Cerebellar cortex (tissue), 1 donor: Measurements from ENCODE around the gene TPGS1.
"Not testable (repeated sequence)": the region's sequence is repeated elsewhere in the genome, so short reads cannot be mapped to it uniquely, and the experiment has no call there.

Source experiments
- DNase-seq: peaks from one replicate; pipeline ENCODE4 v3.0.0-alpha.2; 2015; ENCODE audit warnings: low spot score

The TPGS1 gene

DNA sequence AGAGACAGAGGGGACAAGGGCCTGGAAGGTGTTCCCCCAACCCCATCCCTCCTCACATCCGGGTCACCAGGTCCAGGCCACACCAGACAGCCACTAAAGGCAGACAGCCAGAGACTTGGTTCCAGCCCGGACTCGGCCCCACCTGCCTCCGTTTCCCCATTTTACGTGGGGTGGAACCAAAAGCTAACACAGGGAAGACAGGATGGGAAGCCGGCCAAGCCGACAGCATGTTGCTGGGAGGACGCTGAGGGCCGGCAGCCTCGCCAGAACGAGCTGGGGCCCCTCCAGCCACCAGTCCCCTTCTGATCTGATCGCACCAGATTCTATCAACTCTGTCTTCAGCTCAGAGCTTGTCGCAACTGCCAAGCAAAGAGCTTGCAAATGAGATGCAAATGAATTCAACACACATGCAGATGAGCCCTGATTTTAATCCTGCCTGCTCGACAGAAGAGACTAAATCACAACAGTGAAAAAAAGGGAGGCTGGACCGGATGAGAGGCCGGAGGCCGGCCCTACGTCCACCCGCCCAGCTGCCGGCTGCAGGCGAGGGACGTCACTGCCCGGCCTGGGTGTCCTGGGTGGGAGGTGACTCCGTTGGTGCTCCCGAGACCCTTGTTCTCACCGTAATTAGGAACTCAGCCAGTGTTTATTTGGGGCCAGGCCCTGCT is 28.9 kb upstream of the TPGS1 start:
- no peak for DNase-seq

DNA sequence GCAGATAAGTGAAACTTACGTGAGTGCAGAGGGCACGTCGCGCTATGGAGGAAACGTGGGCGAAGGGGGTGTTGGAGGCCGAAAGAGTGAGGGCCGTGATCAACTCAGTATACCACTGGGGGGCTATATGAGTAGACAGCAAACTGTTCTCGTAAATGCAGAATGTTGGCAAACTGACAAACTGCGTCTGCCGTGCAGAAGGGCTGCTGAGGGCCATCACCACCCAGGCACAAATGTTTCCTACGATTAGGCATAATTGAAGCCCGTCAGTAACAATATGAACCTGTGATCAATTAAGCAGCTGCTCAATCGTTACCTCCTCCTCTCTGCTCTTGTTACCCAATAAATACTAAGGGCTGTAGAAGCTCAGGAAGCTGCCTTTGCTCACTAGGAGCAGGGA is 28.3 kb upstream of the TPGS1 start:
- no peak for DNase-seq

DNA sequence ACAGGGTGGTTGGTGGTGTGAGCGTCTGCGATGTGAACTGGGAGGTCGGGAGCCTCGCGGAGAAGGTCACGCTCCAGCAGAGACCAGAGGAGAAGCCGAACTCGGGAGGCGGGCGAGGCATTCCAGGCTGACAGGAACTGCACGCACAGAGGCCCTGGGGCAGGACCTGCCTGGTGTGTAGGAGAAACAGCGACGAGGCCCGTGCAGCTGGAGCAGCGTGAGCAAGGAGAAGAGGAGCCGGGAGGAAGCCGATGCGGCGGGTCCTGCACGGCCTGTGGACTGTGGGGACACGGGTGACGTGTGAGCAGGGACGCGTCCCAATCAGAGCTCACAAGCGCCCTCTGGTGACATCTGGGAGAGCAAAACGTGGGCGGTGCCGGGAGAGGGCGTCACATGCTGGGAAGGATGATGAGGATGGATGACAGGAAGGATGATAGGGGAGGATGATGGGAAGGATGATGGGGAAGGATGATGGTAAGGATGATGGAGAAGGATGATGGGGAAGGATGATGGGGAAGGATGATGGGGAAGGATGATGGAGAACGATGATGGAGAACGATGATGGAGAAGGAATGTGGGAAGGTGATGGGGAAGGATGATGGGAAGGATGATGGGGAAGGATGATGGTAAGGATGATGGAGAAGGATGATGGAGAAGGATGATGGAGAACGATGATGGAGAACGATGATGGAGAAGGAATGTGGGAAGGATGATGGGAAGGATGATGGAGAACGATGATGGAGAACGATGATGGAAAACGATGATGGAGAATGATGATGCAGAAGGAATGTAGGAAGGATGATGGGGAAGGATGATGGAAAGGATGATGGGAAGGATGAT is 27.1 kb upstream of the TPGS1 start:
- peak; percentile 60 for DNase-seq

DNA sequence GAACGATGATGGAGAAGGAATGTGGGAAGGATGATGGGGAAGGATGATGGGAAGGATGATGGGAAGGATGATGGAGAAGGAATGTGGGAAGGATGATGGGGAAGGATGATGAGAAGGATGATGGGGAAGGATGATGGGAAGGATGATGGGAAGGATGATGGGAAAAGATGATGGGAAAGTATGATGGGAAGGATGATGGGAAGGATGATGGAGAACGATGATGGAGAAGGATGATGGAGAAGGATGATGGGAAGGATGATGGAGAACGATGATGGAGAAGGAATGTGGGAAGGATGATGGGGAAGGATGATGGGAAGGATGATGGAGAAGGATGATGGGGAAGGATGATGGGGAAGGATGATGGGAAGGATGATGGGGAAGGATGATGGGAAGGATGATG is 26.2 kb upstream of the TPGS1 start:
- not testable (repeated sequence) for DNase-seq

DNA sequence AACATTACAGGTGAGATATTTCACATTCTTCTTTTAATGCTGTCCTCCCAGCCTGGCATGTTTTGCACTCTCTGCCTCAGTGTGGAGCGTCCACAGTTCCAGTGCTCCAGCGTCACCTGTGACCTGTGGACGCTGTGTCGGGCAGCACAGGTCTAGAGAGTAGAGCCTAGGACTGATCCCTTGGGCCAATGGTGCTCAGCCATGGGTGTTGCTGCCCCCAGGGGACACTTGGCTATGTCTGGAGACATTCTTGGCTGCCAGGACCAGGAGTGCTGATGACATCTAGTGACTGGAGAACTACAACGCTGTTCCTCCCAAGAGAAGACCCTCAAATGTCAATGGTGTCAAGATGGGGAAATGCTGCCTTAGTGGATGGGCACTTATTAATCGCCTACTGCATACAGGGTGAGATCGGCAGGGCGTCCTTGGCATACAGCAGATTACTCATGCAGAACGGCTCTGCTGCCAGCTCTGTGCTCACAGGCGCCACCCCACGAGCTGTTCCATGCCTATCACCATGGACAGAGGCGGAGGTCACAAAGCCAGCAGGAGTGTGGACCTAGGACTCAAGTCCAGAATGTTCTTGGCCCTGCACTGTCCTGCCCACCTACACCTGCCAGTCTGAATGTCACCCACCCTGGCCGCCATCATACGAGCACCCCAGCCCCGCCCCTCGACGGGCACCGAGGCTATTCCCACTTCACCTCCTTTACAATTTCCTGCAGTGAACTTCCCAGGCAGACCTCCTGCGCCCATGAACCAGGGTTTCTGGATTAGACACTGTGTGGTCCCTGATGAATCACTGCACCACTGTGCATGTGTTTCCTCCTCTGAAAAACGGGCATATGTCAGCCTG is 24.9 kb upstream of the TPGS1 start:
- no peak for DNase-seq

DNA sequence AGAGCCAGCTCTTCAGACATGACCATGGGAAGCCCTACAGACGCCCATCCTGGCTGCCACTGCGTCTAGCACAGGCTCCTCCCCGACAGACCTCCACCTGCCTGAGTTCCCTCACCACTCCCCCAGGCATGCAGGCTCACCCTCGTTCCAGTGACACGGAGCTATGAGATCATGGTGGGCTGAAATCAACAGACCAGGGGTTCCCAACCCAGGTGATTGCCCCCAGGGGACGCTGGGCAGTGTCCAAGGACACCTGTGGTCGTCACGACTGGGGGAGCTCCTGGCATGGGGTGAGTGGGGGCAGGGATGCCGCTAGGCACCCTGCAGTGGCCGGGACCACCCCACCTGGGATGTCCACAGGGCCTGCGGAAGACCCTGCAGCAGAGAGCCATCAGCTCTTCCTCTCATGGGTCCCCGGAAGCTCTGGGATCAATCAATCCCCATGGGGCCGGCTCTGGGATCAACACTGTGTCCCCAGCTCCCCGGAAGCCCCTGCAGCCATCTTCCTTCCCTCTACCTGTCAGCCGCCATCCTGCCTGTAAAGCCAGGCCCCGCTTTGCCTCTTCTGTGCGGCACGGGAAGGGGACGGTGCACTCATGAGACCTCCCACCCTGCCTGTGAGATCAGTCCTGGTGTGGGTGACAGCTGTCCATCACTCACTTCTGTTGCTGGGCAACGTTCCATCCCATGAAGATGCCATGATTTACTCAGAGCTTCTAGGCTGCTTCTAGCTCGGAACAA is 23.8 kb upstream of the TPGS1 start:
- no peak for DNase-seq

DNA sequence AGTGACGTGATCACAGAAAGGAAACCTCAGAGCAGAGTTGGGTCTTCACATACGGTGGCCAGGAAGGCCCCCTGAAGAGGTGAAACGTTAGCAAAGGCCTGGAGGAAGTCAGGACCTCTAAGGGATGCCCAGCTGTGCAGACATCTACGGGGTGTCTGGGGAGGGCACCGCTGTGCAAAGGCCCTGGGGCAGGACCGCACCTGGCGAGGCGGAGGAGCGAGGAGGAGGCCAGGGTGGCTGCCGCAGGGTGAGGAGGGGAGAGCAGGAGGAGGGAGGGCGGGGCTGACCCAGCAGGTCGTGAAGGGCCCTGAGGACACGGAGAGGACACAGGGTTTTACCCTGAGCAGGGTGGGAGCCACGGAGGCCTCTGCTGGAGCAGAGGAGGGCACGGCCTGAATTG is 22.8 kb upstream of the TPGS1 start:
- DNase-seq = no peak

DNA sequence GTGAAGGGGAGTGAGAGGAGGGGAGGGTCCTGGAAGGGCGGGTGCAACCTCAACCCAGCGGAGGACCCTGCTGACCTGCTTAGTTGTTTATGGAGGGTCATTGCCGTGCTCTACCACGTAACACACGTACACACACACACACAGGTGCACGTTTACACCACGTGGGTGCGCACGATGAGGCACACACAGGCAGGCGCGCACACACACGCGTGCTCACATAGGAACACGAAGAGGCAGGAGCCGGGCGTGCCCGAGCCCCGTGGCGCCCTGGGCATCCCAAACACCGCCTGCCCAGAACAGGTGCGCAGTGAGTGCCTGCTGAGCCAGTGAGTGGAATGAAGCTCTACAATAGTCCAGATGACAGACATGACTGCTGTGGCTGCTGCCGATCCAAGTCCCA is 22.2 kb upstream of the TPGS1 start:
- DNase-seq = no peak

DNA sequence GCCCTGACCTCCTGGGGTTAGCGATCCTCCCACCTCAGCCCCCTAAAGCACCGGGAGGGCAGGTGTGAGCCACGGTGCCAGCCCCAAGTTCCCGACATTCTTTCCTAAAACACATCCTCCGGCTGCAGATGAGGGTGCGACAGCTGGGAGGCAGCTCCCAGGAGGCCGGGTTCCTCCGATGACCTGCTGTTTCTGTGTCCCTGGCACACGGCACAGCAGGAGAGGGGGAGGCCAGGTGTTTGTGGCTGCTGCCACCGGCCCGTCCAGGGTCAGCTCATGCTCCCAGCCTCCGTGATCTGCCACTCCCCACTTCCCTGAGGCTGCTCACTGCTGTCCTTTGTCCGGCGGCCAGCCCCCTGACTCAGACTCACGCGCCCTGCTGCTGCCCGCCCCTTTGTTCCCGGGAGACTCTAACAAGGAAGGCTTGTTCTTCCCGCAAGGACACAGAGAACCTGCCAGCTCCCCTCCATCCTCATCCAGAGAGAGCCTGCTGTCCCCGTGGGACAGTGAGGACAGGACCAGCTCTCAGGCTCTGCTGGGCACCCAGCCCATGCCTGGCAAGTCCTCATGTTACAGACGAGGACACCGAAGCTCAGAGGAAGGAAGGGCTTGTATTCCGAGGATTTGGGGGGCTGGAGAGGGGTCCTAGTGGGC is 21.6 kb upstream of the TPGS1 start:
- no peak for DNase-seq

DNA sequence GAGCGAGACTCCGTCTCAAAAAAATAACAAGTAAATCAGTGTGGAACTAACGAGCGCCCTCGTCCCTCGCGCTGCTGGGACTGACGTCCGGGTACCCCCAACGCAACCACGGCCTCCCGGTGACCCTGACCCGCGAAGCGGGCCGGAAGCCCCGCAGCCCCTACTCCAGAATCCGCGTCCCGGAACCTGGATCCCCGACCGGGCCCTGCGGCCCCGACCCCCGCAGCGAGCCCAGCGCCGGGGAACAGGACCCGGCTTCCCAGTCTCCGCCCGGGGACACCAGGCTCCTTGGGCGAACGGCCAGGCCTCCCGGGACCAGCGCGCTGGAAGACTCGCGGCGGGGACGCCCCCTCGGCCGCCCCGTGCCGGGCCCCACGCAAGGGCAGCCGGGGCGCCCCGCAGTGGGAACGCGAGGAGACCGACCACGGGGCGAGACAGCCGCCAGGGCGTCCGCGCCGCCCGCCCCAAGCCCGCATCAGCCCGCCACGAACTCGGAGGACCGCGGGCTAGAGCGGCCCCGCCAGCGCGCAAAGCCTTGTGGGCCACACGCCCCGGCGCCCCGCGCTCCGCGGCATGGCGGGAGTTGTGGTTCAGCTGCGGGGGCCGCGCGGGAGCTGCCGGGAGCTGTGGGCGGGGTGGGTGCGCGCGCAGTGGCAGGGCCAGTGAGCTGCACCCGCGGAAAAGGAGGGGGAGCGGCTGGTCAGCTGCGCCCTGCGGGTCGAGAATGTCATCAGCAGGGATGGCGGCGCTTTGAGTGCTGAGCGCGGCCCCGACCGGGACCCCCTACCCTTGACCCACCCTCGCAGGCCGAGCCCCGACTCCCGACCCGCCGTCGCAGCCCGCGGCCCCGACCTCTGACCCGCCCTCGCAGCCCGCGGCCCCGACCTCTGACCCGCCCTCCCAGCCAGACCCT is 18.5 kb upstream of the TPGS1 start:
- peak; percentile 87 for DNase-seq

DNA sequence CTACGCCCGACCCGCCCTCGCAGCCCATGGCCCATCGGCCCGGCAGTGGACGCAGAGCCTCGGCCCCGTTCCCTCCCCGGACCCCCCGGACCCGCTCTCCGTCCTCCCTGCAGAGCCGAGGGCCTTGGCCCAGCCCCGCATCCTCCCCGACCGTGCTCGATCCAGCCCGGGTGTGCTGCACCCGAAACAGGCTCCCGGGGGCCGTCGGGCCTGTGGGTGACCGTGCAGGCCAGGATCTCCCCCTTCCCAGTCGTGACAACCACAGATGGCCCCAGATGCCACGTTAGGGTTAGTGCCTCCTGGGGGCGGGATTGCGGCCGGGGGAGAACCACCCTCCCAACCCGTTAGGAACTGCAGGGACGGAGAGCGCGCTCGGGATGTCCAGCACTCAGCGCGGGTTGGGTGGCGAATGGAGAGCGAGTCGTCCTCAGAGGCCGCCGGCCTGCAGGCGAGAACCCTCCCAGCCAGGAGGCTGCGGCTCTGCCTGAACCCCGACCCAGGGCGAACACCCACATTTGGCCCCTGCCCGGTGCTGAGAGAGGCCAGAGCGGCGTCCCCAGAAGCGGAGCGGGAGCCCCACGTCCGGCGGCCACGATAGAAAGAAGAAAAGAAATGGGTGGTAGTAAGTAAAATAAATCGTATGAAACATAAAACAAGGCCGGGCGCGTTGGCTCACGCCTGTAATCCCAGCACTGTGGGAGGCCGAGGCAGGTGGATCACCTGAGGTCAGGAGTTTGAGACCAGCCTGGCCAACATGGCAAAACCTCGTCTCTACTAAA is 17.7 kb upstream of the TPGS1 start:
- DNase-seq = no peak

DNA sequence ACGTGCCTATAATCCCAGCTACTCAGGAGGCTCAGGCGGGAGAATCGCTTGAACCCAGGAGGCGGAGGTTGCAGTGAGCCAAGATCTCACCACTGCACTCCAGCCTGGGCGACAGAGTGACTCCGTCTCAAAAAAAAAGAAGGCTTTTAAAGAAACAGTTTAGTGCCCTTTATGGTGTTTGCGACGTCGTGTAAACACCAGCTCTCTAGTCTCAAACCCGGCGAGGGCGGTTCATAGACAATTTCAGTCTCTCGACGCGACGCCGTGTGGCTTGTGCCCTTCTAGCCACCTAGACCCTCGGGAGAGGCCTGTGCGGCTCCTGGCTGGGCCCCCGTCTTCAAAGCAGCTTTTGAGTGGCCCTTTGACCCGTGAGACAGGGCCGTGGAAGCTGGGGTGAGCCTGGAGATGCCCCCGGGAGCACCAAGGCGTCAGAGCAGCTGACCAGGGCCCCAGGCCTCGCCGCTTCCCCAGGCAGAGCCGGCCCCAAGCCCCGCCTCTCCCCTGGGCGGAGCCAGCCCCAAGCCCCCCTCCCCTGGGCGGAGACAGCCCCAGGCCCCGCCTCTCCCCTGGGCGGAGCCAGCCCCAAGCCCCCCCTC is 16.1 kb upstream of the TPGS1 start:
- DNase-seq = no peak

DNA sequence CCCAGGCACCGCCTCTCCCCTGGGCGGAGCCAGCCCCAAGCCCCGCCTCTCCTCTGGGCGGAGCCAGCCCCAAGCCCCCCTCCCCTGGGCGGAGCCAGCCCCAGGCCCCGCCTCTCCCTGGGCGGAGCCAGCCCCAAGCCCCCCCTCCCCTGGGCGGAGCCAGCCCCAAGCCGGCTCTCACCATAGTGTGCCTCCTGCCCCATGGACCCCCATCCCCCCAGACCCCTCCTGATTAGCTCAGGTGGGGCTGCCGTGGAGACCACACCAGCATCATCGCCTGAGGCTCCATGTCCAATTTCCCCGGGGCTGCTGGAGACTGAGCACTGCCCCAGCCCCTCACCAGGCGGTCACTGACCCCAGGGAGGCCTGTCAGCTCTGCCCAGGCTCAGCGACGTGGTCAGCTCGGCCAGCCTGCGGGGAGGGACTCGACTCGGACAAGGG is 15.2 kb upstream of the TPGS1 start:
- no peak for DNase-seq

DNA sequence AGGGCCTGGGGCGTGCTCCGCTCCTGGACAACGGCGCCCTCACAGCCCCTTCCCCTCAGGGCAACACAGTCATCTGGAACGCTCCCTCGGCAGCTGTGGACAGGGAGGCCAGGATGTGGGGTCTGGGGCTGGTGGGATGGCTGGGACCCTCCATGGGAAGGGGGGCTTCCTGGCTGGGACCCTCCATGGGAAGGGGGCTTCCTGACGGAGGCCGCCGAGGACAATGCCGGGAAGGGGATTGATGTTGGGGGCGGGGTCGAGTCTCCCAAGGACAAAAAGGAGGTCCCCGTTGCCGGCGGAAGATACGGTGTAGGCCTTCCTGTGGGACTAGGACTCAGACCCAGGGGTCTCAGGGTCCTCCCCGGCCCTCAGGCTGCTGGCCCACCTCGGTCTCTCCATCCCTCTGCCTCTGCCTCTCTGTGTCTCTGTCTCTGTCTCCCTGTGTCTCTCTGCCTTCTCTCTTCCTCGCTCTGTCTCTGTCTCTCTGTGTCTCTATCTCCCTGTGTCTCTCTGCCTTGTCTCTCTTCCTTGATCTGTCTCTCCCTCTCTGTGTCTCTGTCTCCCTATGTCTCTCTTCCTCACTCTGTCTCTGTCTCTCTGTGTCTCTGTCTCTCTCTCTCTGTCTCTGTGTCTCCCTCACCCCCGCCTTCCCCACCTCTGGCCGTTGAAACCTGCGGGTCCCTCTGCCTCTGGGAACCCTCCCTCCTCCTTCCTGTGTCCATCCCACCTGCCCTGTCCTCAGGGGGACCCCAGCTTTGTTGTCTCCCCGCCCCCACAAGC is 13.7 kb upstream of the TPGS1 start:
- DNase-seq = no peak

DNA sequence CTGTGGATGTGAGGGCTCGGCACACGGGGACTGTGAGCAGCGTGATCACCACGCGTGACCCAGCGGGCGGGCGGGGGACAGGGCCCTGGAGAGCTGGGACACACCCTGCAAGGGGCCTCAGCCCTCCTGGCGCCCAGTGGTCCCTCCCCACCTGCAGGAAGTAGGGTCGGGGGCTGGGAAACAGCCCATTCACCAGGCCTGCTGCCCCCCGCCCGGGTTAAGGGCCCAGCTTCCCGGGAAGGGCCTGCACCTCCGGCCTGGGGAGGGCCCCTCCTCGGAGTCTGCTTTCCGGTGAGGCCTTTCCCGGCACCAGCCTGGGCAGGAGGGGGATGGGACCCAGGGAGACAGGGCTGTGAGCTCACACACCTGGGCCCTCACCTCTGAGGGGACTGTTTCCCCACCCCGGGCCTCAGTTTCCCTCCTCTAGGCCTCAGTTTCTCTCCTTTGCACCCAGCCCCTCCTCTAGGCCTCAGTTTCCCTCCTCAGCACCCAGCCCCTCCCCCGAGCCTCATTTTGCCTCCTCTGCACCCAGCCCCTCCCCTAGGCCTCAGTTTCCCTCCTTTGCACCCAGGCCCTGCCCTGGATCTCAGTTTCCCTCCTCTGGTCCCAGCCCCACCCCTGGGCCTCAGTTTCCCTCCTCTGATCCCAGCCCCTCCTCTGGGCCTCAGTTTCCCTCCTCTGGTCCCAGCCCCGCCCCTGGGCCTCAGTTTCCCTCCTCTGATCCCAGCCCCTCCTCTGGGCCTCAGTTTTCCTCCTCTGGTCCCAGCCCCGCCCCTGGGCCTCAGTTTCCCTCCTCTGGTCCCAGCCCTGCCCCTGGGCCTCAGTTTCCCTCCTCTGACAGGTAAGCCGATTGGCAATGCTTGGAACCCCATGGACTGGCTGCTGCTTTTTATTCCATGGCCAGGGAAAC is 12.9 kb upstream of the TPGS1 start:
- DNase-seq = no peak

DNA sequence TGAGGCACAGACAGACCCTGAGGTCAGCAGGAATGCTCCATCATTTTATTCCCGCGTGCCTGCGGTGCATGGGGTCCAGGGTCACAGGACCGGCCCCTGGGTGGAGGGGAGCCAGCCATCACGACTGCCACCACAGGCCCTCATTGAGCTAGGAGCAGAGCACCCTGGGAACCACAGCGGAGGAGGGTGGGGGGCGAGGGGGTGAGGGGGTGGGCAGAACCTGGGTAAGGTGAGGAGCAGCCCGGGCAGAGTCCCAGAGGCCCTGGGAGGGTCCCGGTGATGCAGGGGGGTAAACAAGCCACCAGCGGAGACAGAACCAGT is 12.3 kb upstream of the TPGS1 start:
- no peak for DNase-seq

DNA sequence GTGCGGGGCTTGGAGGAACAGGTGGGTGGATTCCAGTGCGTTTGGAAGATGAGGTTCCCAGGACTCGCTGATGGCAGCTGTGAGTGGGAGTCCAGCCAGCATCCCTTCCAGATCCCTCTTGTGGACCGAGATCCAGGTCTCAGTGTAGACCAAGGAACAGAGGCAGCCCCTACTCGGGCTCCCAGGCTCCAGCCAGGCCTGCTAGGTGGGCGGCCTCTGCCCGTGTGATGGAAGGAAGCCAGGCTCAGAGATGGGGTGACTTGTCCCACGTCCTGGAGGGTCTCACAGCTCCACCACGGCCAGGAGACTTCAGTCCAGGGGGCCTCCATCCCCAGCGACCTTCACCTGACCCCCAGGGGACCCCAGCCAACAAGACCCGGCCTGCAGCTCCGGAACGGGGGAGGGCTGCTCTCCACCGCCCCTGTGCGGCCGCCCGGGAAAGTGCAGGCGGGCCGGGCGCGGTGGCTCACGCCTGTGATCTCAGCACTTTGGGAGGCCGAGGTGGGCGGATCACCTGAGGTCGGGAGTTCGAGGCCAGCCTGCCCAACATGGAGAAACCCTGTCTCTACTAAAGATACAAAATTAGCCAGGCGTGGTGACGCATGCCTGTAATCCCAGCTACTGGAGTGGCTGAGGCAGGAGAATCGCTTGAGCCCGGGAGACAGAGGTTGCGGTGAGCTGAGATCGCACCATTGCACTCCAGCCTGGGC is 11.7 kb upstream of the TPGS1 start:
- DNase-seq = peak; percentile 77
